ENCODE results near the gene GLIPR2. TPM values are rescaled to one million over a fixed set of nuclear protein-coding genes. Genes with fewer than 3 reads are reported as not detected.

The GLIPR2 gene
- total and polyA plus RNA-seq, 2 of the 13 experiments (the other 11 are each of a cell fraction or from before 2014, with no cell fraction given): 0.08 to 0.42 TPM

- H3K4me2 ChIP-seq (ENCODE audit: low read depth, low read length): peak overlapping the region; percentile 96
- H2AFZ ChIP-seq (ENCODE audit: low read length): no peak overlapping the region
- H3K27me3 ChIP-seq (ENCODE audit: control insufficient read depth in 1 of 2, insufficient read depth in 2 of 2, low read length in 2 of 2): no peaks in the 10 kb centered on the region; a peak in 1 of 5 replicates
- no peak for ATAC-seq
- H3K79me2 ChIP-seq (ENCODE audit: insufficient read depth, low read length): peaks cover 38% of the 10 kb centered on the region
- peak overlapping the region; percentile 90 for H3K9ac ChIP-seq (ENCODE audit: insufficient read depth, low read depth, low read length)
- no peak for FAIRE-seq
- peaks cover 36% of the 10 kb centered on the region for H3K4me1 ChIP-seq (ENCODE audit: insufficient read depth, low read length)
- H4K20me1 ChIP-seq (ENCODE audit: insufficient read depth, low read length): peaks cover 14% of the 10 kb centered on the region
- H3K36me3 ChIP-seq (replicated peaks in 1 of 2; ENCODE audit: control insufficient read depth in 1 of 2, insufficient read depth in 2 of 2, low read length in 2 of 2): peaks cover 1 to 6% of the 10 kb centered on the region in 2 experiments; a peak in 2 of 5 replicates
- H3K4me3 ChIP-seq (replicated peaks in 1 of 3; ENCODE audit: insufficient read depth in 1 of 3, low read depth in 2 of 3, low read length in 3 of 3): peak overlapping the region; percentile 84 to 86 (median 85)
- H3K9me3 ChIP-seq (ENCODE audit: low read length): no peaks in the 10 kb centered on the region
- WGBS (ENCODE audit: low lambda C conversion rate): 73% methylated on average over 4 of the region's 4 CpGs
- ChIA-PET CTCF (ENCODE audit: low intra/inter-chr PET ratio, low total read pairs) (no interaction called here), POLR2A (interaction anchor here (2.1 to 5.3 kb wide), 2 partner anchors 14 to 66 kb away, joined by 23 to 62 read pairs; partner anchors contain the start of gene GNE)
- in situ Hi-C loops (cut with HindIII; ENCODE audit: extremely low pct_ligation_motif_present, low pct_unique_long_range_greater_than_20kb): no loop called here
- intact Hi-C loops (cut with micrococcal nuclease; ENCODE audit: unreplicated experiment): no loop called here
- no TSS peak for BruUV-seq (replicated peaks)
- no peak for DNase-seq (ENCODE audit: low spot score)
- no peak overlapping the region for H3K27ac ChIP-seq (ENCODE audit: extremely low read length, insufficient read depth, low read length)
- TF ChIP-seq RBFOX2 (IDR thresholded peaks at IDR 0.05; ENCODE audit: low read depth, low read length): 0 out of 2 replicates have a peak, but pooled peaks have one; percentile 3
- no peak for TF ChIP-seq HCFC1 (IDR thresholded peaks at IDR 0.05; ENCODE audit: low read depth, low read length)
- TF ChIP-seq FLYWCH1 (CRISPR knock-in tag; IDR thresholded peaks at IDR 0.05): no peak
- TF ChIP-seq ZXDC (CRISPR knock-in tag; IDR thresholded peaks at IDR 0.05): no peak
- no peak for TF ChIP-seq ZNF234 (CRISPR knock-in tag; conservative IDR thresholded peaks at IDR 0.05)
- no peak for TF ChIP-seq ZFAT (CRISPR knock-in tag; conservative IDR thresholded peaks at IDR 0.05)
- TF ChIP-seq ZSCAN29 (CRISPR knock-in tag; conservative IDR thresholded peaks at IDR 0.05): no peak
- TF ChIP-seq ZNF18 (CRISPR knock-in tag; IDR thresholded peaks at IDR 0.05; ENCODE audit: insufficient replicate concordance): peak; percentile 30
- TF ChIP-seq ZNF605 (CRISPR knock-in tag; IDR thresholded peaks at IDR 0.05): no peak
- no peak for TF ChIP-seq ZNF292 (CRISPR knock-in tag; IDR thresholded peaks at IDR 0.05; ENCODE audit: borderline replicate concordance, low read depth)
- TF ChIP-seq POLR2G (IDR thresholded peaks at IDR 0.05; ENCODE audit: low read depth, low read length): 0 out of 2 replicates have a peak, but pooled peaks have one; percentile 6
- no peak for TF ChIP-seq ZNF703 (CRISPR knock-in tag; IDR thresholded peaks at IDR 0.05; ENCODE audit: borderline replicate concordance)
- TF ChIP-seq ZBTB8A (CRISPR knock-in tag; IDR thresholded peaks at IDR 0.05; ENCODE audit: borderline replicate concordance, low read depth): no peak
- TF ChIP-seq HMGA1 (CRISPR knock-in tag; conservative IDR thresholded peaks at IDR 0.05): no peak
- no peak for TF ChIP-seq ZHX1 (CRISPR knock-in tag; IDR thresholded peaks at IDR 0.05; ENCODE audit: low read depth)
- TF ChIP-seq ZZZ3 (CRISPR knock-in tag; IDR thresholded peaks at IDR 0.05; ENCODE audit: borderline replicate concordance): no peak
- TF ChIP-seq GPBP1L1 (CRISPR knock-in tag; IDR thresholded peaks at IDR 0.05): no peak
These were observed 55.7 kb downstream of the GLIPR2 start for GRCh38 chr9:36192196-36192595.
